NCI-H2029 treated with DMSO at 0.1 percent for 48 hours (cell line): ENCODE results near the gene CXorf66.
A peak's percentile ranks its signal among the peaks of the same experiment; 100 is the strongest.
"Not testable (repeated sequence)": the region's sequence is repeated elsewhere in the genome, so short reads cannot be mapped to it uniquely, and the experiment has no call there.

Experiments
- DNase-seq: peaks from one replicate; lab custom pipeline; 2025; lab: John Stamatoyannopoulos, UW

Gene CXorf66, protein sequence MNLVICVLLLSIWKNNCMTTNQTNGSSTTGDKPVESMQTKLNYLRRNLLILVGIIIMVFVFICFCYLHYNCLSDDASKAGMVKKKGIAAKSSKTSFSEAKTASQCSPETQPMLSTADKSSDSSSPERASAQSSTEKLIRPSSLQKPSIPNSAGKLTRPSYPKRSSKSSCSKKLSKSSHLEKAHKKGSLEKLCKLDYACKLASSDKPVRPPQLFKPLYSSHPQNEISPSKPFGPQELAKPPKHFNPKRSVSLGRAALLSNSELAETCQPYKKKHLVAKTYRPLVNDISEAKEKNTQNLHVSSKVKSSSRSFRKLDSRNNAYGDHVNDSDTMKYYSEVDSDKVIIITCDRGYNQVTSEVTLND

DNA sequence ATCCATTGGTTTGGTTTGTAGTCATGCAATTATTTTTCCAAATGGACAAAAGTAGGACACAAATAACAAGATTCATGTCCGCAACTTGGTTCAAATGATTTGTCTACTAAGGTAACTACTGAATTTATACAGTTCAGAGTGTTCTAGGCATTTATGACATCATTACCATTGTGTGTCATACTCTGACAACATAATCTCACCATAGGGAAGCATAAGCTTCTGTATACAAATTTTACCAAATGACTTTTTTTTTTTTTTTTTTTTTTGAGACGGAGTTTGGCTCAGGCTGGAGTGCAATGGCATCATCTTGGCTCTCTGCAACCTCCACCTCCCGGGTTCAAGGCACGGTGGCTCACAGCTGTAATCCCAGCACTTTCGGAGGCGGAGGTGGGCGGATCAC, at the start of gene CXorf66:
Gene CXorf66 (minus strand): TSS at position 101 of the 400 bp plus-strand sequence. CDS start 25 bp downstream, at position 76.
- DNase-seq: no peak

DNA sequence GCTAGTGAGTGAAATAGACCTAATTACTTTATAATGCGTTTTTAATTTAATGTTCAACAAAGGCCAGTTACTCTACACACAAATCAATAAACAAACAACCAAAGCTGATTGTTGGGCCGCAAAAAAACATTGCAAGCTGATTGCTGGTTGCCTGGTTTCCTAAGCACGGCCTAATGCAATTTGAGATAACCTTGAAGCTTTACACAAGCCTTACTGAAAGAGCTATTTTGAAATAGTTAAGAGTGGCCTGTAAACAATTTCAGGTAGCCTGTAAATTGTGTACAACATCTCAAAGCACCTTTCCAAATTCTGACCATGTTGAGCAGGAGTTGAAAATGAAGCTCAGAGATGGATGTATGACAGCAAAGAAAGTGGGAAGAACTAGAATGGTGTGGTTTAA, 17.5 kb upstream of the CXorf66 start:
- no peak for DNase-seq

- no peak for DNase-seq
Measured at GRCh38 chrX:139974471-139974870, 9.2 kb upstream of the CXorf66 start.

DNA sequence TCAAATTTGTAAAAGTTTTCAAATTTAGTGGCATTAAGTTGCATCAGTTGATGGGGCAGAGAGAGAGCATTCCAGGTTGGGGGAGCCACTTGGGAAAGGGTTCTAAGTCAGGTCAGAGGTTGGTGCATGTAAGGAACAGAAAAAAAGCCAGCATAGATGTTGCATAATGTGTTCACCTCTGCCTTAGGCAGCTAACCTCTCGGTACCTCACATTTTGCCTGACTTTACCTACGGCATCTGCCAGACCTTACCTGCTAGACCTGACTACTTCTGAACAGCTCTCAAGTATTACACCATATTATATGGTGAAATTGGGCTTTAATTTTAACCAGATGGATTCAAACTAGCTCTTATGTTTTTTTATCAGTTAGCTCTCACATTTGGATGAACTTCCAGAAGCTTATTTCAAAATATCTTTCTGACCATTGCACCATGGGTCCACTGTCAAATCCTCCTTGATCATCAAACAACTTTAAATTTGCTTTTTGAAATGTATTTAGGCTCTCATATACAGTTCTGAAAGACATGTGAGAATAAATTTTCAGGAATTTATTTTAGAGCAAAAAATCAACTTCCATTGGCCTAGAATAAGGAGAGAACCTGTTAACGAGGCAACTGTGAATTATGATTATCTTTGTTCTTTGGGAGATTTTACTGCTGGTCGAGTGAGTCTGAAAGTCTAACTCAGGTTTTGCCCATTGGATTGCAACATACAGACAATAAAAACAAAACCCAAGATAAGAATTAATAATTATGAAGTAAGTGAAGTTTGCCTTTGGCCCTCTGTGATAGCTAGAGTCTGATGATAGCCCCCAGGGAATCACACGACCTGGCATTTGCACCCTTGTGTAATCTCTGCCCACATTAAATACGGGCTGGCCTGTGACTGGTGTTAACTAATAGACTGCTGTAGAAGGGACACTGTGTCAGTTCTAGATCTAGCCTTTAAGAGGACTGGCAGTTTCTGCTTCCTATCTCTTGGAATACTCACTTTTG, 7.6 kb upstream of the CXorf66 start:
- DNase-seq: no peak

DNA sequence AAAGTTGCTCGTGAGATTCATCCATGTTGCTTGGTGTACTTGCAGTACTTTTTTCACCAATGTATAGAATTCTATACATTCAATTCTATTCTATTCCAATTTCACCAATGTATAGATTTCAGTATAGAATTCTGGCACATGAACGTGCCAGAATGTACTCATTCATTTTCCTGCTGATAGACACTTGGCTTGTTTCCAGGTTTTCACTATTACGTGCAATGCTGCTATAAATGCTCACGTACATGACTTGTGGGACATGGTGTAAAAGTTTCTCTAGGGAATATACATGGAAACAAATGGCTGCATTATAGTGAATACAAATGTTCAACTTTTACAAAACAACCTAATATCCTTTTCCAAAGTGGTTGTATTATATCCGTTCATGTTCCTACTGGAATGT, 6.8 kb upstream of the CXorf66 start:
- DNase-seq: no peak

GRCh38 chrX:139971394-139971749, 6.1 kb upstream of the CXorf66 start:
- no peak for DNase-seq

GRCh38 chrX:139969286-139969685, 4.0 kb upstream of the CXorf66 start:
- no peak for DNase-seq

DNA sequence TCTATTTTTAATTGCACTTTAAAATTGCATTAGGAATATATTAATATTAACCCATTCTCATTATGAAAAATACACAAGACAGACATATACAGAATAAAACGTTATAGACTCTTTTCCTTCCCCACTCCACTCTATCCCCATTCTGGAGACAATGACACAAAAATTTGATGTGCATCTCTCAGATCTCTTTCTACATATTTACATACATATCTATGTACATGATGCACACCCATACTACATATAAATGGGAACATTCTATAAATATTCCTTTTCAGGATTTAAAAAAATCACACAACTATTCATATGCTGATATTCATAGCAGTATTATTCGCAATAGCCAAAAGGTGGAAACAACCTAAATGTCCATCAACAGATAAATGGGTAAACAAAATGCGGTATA, 2.4 kb upstream of the CXorf66 start:
- no peak for DNase-seq

DNA sequence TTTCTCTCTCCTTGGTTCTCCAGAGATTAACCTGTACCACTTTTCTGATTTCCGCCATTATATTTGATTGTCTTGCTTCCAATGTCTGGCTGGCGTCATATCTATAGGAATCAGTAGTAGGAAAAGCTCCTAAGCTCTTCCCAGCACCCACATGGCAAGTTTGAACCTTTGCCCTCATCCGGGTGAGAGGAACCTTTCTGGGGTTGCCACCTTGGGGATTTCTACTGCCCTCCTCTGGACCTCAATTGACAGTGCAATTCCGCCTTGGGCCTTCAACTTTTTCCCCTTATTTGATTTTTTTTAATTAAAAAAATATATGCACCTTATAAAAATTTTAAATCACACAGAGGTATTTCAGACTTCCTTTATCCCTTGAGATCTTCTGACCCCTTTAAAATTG, 2.0 kb upstream of the CXorf66 start:
- no peak for DNase-seq

DNA sequence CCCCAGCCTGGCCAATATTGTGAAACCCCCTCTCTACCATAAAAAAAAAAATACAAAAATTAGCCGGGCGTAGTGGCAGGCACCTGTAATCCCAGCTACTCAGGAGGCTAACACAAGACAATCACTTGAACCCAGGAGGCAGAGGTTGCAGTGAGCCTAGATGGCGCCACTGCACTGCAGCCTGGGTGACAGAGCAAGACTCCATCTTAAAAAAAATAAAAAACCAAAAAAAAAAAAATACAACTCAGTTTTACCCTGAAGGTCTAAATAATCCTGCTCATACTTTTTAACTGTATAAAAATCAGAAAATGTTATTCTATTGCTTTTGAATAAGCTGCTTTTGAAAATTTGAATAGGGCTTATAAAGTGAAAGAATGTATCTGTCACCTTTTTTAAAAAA, 838 bp upstream of the CXorf66 start:
- DNase-seq: not testable (repeated sequence)

DNA sequence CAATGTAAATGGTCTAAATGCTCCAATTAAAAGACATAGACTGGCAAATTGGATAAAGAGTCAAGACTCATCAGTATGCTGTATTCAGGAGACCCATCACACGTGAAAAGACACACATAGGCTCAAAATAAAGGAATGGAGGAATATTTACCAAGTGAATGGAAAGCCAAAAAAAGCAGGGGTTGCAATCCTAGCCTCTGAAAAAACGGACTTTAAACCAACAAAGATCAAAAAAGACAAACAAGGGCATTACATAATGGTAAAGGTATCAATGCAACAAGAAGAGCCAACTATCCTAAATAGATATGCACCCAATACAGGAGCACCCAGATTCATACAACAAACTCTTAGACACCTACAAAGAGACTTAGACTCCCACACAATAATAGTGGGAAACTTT, 4.2 kb downstream of the CXorf66 start:
- not testable (repeated sequence) for DNase-seq

DNA sequence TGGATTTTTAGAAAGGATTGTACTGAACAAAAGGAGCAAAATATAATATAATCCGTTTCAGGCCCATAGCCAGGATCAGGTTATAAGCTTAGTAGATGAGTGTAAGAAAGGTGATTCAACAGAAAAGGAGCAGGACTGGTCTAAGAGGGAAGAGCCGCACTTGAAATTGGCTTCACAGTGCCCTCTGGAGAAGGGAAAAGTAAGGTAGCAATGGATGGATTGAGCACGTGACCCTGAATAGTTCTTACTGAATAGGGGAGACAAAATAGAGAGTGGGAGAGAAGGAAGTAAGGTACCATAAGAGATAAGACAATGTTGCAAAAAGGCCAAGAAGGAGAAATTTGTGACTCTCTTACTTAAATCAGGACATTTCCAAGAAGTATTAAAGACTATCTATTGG, 15.6 kb downstream of the CXorf66 start:
- DNase-seq: no peak

- DNase-seq: no peak
Measured at GRCh38 chrX:139945075-139945474, 20.2 kb downstream of the CXorf66 start.

DNA sequence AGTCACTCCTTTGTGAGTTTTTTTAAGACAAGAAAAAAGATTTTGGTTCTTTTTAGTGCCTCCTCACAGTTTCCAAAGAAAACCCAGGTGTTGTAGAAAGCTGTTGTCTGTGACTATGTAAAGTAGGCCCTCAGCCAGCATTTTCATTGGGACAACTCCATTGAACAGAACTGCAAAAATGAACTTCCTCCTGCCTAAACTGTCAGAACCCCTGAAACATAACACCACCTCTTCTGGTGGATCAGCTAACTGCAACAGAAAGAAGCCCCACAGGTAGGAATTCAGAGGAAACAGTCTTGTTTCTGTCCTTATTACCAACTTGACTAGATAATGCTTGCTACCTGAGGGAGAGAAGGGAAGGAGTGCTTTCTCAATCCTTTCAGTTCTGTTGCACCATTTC, 29.1 kb downstream of the CXorf66 start:
- no peak for DNase-seq

GRCh38 chrX:139933904-139934303, 31.4 kb downstream of the CXorf66 start:
- DNase-seq: no peak

- DNase-seq: peak; percentile 11
Measured at GRCh38 chrX:139932901-139933796, 32.2 kb downstream of the CXorf66 start, which contains the start of gene ATP11C. TSS of gene ATP11C (minus strand) at chrX:139933053. CDS start at chrX:139932042, 1,011 bp downstream.

DNA sequence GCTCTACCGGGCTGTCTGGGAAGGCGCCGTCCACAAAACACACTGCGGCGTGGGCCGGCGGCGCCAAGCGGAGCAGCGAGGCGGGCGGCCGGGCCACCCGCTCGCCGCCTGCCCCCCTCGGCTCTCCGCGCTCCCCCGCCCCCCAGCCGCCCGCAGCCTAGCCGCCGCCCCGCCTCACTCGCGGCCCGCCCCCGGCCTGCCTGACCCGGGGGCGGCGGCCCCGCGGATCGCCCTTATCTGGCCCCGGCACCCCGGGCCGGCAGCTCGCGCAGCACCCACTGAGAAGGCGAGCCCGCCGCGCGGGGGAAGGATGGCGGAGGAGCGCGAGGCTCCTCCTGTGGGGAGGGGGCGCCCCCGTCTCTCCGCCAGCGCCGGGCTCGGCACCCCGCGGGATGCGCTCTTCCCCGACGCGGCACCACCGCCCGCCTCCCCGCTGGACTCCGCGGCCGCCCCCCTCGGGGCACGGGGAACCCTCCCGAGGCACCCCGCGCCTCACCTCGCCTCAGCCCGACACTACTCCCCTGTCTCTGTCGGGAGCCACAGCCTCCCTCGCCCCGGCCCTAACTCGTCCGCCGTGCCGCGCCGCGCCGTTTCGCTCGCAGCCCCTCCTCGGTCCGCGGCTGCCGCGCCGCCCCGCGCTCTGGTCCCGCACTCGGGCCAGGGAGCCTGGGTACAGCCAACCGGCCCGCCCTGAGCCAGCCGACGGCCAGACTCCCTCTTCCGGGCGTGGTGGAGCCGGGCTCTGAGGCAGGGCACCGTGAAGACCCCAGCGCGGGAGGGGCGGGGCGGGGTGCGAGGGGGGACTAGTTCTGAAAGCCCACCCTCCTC, 33.0 kb downstream of the CXorf66 start:
- no peak for DNase-seq

DNA sequence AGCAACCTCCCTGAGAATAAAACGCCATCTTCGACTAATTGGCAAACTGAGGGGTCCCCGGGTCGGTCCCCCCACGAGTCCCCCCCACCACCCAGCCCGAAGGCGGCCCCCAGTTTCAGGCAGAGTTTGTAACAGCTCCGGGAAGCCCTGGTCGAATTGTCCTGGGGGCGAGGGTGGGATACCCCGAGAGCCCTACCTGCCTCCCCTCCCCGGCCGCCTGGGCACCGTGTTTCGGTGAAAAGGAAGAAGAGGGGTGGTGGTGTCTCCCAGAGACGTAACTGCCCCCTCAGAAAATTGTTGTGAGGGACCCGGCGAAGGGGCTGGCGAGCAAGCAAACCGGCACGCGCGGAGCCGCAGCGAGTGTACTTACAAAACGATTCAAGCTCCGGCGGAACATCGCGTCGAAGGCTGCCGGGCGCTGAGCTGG, 33.7 kb downstream of the CXorf66 start:
- no peak for DNase-seq

DNA sequence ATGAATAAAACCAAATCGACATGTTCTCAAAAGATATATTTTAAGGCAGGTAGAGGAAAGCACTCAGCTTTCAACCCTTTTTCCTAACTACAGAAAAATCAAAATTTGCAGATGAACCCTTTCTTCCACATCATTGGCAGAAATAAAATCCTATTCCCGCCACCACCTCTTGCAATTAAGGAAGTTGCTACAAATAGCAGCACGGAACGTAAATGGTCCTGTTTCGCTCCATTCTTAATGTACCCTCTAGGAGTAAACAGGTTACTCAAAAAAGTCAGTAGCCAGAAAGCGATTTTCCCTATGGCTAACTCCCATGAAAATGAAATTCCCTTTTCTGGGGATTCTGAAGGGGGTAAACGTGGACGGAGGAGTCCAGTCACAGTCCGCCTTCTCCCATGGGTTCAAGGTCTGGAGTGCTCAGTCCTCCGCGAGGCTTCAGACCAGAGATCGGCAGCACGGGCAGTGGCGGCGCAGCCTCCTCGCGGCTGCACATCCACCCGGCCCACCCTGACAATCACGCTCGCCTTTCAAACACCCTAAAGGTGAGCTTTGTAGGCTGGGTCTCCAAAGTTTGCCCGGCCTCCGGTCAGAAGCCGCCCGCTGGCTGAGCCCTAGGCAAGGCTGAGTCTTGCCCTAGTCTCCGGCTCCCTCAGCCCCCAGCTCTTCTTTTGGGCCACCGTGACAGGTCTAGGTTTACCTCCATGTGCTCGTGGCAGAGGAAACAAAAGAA, 34.2 kb downstream of the CXorf66 start:
- no peak for DNase-seq

GRCh38 chrX:139930401-139930800, 34.9 kb downstream of the CXorf66 start:
- no peak for DNase-seq
